GM12801 (cell line): ENCODE measurements around the gene PERCC1.

ENCODE experiments used
- TF ChIP-seq, protein P1 (sequence below): IDR thresholded peaks from one replicate; pipeline ENCODE4 v1.5.1; 2011; ENCODE audit warnings: control low read depth; ENCODE audit not compliant: insufficient read length; ENCODE audit errors: extremely low read depth

PERCC1 gene

DNA sequence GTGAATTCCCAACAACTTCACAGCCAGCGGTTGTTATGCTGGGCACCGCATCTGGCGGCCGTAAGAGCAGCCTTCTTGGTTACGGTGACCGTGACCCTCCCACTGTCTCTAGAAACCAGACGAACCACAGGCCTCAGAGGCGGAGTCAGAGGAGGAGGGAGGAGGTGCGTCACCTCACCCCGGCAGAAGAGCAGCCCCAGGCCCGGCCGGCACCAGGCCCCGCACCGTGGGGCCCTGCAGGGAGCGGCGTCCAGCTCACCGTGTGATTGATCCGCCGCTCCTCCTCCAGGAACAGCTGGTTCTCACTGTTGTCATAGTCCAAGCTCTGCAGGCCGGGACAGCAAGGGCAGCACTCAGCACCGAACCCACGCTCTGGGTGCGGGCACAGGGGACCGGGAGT, 30.3 kb downstream of the PERCC1 start:
- TF ChIP-seq, protein P1, sequence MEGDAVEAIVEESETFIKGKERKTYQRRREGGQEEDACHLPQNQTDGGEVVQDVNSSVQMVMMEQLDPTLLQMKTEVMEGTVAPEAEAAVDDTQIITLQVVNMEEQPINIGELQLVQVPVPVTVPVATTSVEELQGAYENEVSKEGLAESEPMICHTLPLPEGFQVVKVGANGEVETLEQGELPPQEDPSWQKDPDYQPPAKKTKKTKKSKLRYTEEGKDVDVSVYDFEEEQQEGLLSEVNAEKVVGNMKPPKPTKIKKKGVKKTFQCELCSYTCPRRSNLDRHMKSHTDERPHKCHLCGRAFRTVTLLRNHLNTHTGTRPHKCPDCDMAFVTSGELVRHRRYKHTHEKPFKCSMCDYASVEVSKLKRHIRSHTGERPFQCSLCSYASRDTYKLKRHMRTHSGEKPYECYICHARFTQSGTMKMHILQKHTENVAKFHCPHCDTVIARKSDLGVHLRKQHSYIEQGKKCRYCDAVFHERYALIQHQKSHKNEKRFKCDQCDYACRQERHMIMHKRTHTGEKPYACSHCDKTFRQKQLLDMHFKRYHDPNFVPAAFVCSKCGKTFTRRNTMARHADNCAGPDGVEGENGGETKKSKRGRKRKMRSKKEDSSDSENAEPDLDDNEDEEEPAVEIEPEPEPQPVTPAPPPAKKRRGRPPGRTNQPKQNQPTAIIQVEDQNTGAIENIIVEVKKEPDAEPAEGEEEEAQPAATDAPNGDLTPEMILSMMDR = no peak

DNA sequence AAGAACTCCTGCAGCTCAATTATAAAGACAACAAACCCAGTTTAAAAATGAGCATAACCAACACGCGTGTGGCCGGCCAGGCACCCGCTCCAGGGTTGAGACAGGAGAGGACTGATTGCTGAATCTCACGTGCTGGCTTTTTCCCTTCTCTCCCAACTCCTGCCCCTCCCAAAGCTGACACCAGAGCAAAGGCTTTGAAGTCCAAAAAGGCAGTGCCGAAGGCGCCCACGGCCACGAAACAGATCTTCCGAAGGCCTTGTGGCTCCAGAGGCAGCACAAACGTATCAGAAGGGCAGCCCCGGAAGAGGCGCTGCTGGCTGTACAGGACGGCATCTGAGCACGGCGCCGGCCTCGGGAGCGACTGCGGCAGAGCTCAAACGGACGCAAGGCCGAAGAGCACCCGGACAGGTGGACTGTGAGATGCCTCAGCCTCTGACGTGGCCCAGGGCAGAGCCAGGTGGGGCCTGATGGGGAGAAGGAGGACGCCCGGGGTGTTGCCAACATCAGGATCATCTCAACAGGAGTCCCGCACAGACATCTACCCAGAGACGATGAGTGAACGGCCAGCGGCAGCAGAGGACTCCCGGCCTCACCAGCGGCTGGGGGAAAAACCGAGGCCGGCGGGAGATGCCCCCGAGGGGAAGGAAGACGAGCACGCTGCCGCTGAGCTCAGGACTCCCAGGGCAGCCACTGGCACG, 33.5 kb downstream of the PERCC1 start:
- TF ChIP-seq, protein P1 = no peak

DNA sequence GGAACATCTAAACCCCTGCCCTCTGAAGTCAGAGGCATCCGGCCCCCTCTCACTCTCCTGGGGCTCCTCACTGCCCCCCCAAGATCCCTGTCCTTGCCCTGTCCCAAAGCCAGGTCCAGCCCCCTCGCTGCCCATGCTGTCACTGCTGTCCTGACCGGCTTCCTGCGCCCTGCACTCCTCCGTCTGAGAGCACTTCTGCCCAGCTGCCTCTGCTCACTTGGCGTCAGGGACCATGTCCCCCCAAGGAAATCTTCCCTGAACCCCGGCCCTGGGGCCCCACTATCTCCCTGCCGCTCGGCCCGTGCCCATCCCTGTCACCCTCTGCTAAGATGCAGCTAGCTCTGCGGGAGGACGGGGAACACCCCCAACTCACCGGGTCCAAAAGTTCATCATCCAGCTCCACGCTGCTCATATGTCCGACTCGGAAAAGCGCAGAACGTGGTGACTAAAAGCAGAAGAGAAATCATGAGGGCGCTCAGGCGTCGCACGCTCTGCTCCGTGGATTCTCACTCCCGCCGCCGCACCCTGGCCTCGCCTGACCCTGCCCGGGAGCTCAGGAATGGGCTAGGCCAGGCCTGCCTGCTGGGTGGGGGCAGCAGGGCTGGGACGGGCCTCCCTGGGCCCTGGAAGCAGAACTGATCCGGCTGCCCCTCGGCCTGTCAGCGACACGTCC, 34.2 kb downstream of the PERCC1 start:
- TF ChIP-seq, protein P1 = no peak

DNA sequence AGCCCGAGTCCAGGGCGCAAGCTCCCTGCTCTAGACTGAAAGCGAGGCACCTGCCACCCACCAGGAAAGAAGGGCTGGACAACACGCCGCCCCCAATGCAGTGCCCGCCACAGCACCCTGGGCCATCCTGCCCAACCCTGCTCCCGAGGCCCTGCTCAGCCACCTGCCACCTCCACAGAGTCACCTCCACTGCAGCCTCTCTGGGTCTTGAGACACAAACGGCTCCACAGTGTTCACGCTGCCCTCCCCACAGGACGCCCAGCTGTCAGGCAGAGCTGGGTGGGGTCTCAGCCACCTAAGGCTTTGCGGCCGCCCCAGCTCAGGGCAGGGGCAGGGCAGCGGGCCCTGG, 34.7 kb downstream of the PERCC1 start:
- TF ChIP-seq, protein P1 = no peak

DNA sequence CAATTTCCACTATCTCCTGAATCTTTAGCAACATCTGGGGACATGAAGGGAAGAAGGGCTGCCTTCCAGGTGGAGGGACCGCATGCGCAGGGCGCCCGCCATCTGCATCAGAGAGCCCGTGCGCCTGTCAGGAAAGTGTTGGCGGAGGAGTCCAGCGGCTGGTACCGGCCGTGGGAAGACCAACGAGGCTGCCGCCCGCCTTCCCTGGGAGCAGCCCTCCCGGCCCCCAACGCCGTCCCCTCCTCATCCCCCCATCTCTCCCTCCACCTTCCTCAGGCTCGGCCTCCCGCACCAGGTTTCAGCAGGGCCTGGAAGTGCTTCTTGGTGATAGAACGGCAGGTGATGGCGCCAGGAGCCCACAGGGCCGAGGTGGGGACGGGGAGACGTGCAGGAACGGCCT, 35.2 kb downstream of the PERCC1 start:
- TF ChIP-seq, protein P1 = no peak

DNA sequence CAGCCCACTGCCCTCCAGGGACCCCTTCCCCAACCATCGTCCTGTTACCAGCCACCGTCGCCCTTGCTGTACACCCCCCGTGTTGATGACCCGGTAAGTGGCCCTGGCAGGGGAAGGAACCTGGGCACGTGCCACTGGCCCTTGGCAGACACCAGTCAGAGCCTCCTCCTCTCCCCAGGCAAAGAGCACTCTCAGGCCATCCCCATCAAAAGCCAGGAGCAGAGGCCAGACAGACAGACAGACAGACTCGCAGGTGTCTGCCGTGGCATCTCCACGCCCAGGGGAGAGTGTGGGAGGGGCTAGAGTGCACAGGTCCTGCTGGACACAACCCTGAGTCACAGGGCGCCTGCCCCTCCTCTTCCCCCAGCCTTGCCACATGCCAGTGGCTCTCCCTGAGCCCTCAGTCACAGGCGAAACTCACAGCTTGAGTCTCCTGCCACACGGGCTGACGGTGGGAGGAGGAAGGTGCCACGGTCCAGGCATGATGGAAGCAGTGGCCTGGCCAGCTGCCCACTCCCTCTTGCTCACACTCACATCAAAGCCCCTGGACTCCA, 36.2 kb downstream of the PERCC1 start:
- TF ChIP-seq, protein P1 = no peak

DNA sequence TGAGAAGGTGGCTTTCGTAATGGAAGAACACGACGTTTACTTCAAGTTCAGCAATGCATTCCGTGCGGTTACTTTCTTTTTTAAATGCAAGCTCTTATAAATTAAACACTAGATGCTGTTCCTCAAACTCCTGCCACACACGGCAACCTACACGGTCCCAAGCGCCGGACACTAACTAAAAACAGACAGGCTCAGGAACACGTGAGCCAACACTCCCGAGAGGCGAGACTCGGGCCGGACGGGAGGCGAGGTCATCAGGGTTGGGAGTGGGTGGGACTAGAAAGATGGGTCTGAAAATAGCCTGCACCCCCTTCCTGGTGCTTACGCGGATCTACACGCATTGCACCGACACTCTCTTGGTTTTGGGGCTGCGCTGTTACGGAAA, 37.5 kb downstream of the PERCC1 start:
- TF ChIP-seq, protein P1 = no peak
